Panc1 (cell line): ENCODE results near the gene CRADD.

Experiments
- POLR2AphosphoS5 ChIP-seq: IDR thresholded peaks from 2 replicates; pipeline ENCODE4 v1.6.1; 2012; ENCODE audit warnings: mild to moderate bottlenecking, low read depth, low read length, moderate library complexity
- TCF7L2 ChIP-seq: IDR thresholded peaks from 2 replicates; pipeline ENCODE4 v1.6.1; 2011; ENCODE audit warnings: mild to moderate bottlenecking, low read depth, low read length, inconsistent platforms
- TF ChIP-seq, protein P1 (sequence below): fragments of 450-650 bp; IDR thresholded peaks from 2 replicates; pipeline ENCODE4 v1.5.1; 2017; ENCODE audit warnings: mild to moderate bottlenecking
- TF ChIP-seq, protein P2 (sequence below), 2 experiments: IDR thresholded peaks; 2 replicates each; pipeline ENCODE4 v1.6.1; 2011 to 2012; ENCODE audit warnings: low read depth in 2 of 2, control low read depth in 1 of 2, low read length in 1 of 2, mild to moderate bottlenecking in 1 of 2, moderate library complexity in 1 of 2; ENCODE audit not compliant: insufficient read depth in 1 of 2

DNA sequence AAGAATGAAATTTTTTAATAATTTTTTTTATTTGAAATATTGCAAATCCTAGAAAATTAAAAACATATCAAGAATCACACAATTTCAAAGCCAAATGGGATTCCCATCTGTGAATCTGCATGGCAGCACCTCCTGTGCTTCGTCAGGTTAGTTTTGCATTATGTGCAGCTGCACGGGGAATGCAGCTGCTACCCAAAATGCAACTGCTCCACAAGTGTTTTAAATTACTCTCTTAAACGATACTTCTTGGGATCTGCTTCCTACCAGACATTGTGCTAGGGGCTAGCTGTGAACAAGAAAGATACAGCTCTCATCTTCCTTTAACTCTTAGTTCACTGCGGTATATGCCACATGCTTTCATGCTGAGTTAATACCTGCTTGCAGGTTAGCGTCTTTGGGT is 154.2 kb downstream of the CRADD start:
- TF ChIP-seq POLR2AphosphoS5 (no peak), TCF7L2 (no peak)
- TF ChIP-seq, protein P1, sequence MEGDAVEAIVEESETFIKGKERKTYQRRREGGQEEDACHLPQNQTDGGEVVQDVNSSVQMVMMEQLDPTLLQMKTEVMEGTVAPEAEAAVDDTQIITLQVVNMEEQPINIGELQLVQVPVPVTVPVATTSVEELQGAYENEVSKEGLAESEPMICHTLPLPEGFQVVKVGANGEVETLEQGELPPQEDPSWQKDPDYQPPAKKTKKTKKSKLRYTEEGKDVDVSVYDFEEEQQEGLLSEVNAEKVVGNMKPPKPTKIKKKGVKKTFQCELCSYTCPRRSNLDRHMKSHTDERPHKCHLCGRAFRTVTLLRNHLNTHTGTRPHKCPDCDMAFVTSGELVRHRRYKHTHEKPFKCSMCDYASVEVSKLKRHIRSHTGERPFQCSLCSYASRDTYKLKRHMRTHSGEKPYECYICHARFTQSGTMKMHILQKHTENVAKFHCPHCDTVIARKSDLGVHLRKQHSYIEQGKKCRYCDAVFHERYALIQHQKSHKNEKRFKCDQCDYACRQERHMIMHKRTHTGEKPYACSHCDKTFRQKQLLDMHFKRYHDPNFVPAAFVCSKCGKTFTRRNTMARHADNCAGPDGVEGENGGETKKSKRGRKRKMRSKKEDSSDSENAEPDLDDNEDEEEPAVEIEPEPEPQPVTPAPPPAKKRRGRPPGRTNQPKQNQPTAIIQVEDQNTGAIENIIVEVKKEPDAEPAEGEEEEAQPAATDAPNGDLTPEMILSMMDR = no peak
- TF ChIP-seq, protein P2, sequence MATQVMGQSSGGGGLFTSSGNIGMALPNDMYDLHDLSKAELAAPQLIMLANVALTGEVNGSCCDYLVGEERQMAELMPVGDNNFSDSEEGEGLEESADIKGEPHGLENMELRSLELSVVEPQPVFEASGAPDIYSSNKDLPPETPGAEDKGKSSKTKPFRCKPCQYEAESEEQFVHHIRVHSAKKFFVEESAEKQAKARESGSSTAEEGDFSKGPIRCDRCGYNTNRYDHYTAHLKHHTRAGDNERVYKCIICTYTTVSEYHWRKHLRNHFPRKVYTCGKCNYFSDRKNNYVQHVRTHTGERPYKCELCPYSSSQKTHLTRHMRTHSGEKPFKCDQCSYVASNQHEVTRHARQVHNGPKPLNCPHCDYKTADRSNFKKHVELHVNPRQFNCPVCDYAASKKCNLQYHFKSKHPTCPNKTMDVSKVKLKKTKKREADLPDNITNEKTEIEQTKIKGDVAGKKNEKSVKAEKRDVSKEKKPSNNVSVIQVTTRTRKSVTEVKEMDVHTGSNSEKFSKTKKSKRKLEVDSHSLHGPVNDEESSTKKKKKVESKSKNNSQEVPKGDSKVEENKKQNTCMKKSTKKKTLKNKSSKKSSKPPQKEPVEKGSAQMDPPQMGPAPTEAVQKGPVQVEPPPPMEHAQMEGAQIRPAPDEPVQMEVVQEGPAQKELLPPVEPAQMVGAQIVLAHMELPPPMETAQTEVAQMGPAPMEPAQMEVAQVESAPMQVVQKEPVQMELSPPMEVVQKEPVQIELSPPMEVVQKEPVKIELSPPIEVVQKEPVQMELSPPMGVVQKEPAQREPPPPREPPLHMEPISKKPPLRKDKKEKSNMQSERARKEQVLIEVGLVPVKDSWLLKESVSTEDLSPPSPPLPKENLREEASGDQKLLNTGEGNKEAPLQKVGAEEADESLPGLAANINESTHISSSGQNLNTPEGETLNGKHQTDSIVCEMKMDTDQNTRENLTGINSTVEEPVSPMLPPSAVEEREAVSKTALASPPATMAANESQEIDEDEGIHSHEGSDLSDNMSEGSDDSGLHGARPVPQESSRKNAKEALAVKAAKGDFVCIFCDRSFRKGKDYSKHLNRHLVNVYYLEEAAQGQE (IDR thresholded peaks at IDR 0.05; ENCODE audit: insufficient read depth in 1 of 2, low read depth in 2 of 2, low read length in 1 of 2) = no peak
